ENCODE measurements around the gene ERFL.

ERFL gene

GRCh38 chr19:41883821-41884733 is 44.2 kb downstream of the ERFL start:
- H3K4me3 ChIP-seq (ENCODE audit: low read depth, low read length): peak overlapping the region; percentile 94
- DNase-seq (ENCODE audit: low read depth): peak; percentile 98
- TF ChIP-seq CTCF (conservative IDR thresholded peaks at IDR 0.05; ENCODE audit: low read depth, low read length): peak; percentile 33

- no peak for TF ChIP-seq CTCF (conservative IDR thresholded peaks at IDR 0.05; ENCODE audit: low read depth, low read length)
- no peak for DNase-seq (ENCODE audit: low read depth)
- H3K4me3 ChIP-seq (ENCODE audit: low read depth, low read length): peak overlapping the region; percentile 94
These were observed 44.8 kb downstream of the ERFL start for GRCh38 chr19:41883463-41883820.

- peak within 1 kb of the TSS; percentile 94 for H3K4me3 ChIP-seq (ENCODE audit: low read depth, low read length)
- no peak for DNase-seq (ENCODE audit: low read depth)
- TF ChIP-seq CTCF (conservative IDR thresholded peaks at IDR 0.05; ENCODE audit: low read depth, low read length): no peak
These were observed 45.4 kb downstream of the ERFL start, which contains the start of gene ARHGEF1 for GRCh38 chr19:41882568-41883462. ARHGEF1 (plus strand) TSS chr19:41883184; CDS start chr19:41888083, 4,899 bp downstream.

GRCh38 chr19:41880329-41880708 is 47.9 kb downstream of the ERFL start:
- no peak for DNase-seq (ENCODE audit: low read depth)
- no peak for TF ChIP-seq CTCF (conservative IDR thresholded peaks at IDR 0.05; ENCODE audit: low read depth, low read length)
- H3K4me3 ChIP-seq (ENCODE audit: low read depth, low read length): no peak overlapping the region

GRCh38 chr19:41879670-41880328 is 48.5 kb downstream of the ERFL start:
- no peak overlapping the region for H3K4me3 ChIP-seq (ENCODE audit: low read depth, low read length)
- TF ChIP-seq CTCF (conservative IDR thresholded peaks at IDR 0.05; ENCODE audit: low read depth, low read length): no peak
- no peak for DNase-seq (ENCODE audit: low read depth)

- no peak for TF ChIP-seq CTCF (conservative IDR thresholded peaks at IDR 0.05; ENCODE audit: low read depth, low read length)
- H3K4me3 ChIP-seq (ENCODE audit: low read depth, low read length): no peak overlapping the region
- DNase-seq (ENCODE audit: low read depth): no peak
These were observed 49.2 kb downstream of the ERFL start for GRCh38 chr19:41879080-41879479.

All from choroid plexus epithelial cell (primary cell).